ENCODE data around the gene RHEB.
A peak's percentile ranks its signal among the peaks of the same experiment; 100 is the strongest.

Gene RHEB

GRCh38 chr7:151498495-151498894 lies 21.2 kb downstream of the RHEB start:
- no peak for DNase-seq

- DNase-seq: no peak
Measured at GRCh38 chr7:151497306-151497871, 22.3 kb downstream of the RHEB start.

GRCh38 chr7:151495360-151495759 lies 24.3 kb downstream of the RHEB start:
- no peak for DNase-seq

- DNase-seq: no peak
Measured at GRCh38 chr7:151494298-151495284, 25.1 kb downstream of the RHEB start.

- DNase-seq: no peak
Measured at GRCh38 chr7:151493083-151493482, 26.6 kb downstream of the RHEB start.

- DNase-seq: no peak
Measured at GRCh38 chr7:151491859-151492258, 27.8 kb downstream of the RHEB start.

GRCh38 chr7:151490456-151491105 lies 29.1 kb downstream of the RHEB start:
- DNase-seq: no peak

- no peak for DNase-seq
Measured at GRCh38 chr7:151489498-151489897, 30.2 kb downstream of the RHEB start.

GRCh38 chr7:151488096-151488495 lies 31.6 kb downstream of the RHEB start:
- no peak for DNase-seq

GRCh38 chr7:151487228-151487627 lies 32.5 kb downstream of the RHEB start:
- DNase-seq: no peak

- no peak for DNase-seq
Measured at GRCh38 chr7:151486074-151486473, 33.6 kb downstream of the RHEB start.

GRCh38 chr7:151484971-151485707 lies 34.6 kb downstream of the RHEB start:
- no peak for DNase-seq

GRCh38 chr7:151483711-151483983 lies 36.0 kb downstream of the RHEB start:
- DNase-seq: no peak

- no peak for DNase-seq
Measured at GRCh38 chr7:151482883-151483710, 36.6 kb downstream of the RHEB start.

- DNase-seq: no peak
Measured at GRCh38 chr7:151481650-151482505, 37.8 kb downstream of the RHEB start.

- DNase-seq: no peak
Measured at GRCh38 chr7:151477867-151478266, 41.8 kb downstream of the RHEB start.

- DNase-seq: peak; percentile 9 to 42
Measured at GRCh38 chr7:151472644-151473380, 46.9 kb downstream of the RHEB start.

GRCh38 chr7:151470711-151471110 lies 49.0 kb downstream of the RHEB start:
- DNase-seq: peak; percentile 21 to 68

GRCh38 chr7:151469281-151469680 lies 50.4 kb downstream of the RHEB start:
- no peak for DNase-seq

- no peak for DNase-seq
Measured at GRCh38 chr7:151468217-151469018, 51.3 kb downstream of the RHEB start.
